Neuronal stem cell (in vitro differentiated cells): ENCODE measurements around the gene MYO1H.

Source experiments
- DNase-seq: peaks from one replicate; pipeline ENCODE4 v3.0.0-alpha.2; 2013; ENCODE audit warnings: low spot score
- H2AFZ ChIP-seq: one replicate; pipeline ENCODE4 v1.6.1; 2013; ENCODE audit warnings: mild to moderate bottlenecking, low read length, inconsistent platforms
- H2AK5ac ChIP-seq: 2 replicates; pipeline ENCODE4 v1.6.1; 2013; ENCODE audit warnings: low read depth, mild to moderate bottlenecking, inconsistent platforms, low read length, moderate library complexity, mixed read lengths
- H2BK120ac ChIP-seq: 2 replicates; pipeline ENCODE4 v1.6.1; 2013; ENCODE audit warnings: low read depth, mild to moderate bottlenecking, inconsistent platforms, low read length, moderate library complexity, mixed read lengths
- H2BK12ac ChIP-seq: one replicate; pipeline ENCODE4 v1.6.1; 2013; ENCODE audit warnings: low read length, inconsistent platforms
- H2BK15ac ChIP-seq: 2 replicates; pipeline ENCODE4 v1.6.1; 2013; ENCODE audit warnings: mild to moderate bottlenecking, low read length, inconsistent platforms, mixed read lengths
- H2BK5ac ChIP-seq: one replicate; pipeline ENCODE4 v1.6.1; 2013; ENCODE audit warnings: inconsistent platforms, mild to moderate bottlenecking, low read length, moderate library complexity
- H3K14ac ChIP-seq: one replicate; pipeline ENCODE4 v1.6.1; 2013; ENCODE audit warnings: low read length, inconsistent platforms
- H3K18ac ChIP-seq: 2 replicates; pipeline ENCODE4 v1.6.1; 2013; ENCODE audit warnings: low read length, inconsistent platforms
- H3K23ac ChIP-seq: 2 replicates; pipeline ENCODE4 v1.6.1; 2013; ENCODE audit warnings: low read depth, mild to moderate bottlenecking, mixed read lengths, low read length, inconsistent platforms; ENCODE audit not compliant: poor library complexity
- H3K27ac ChIP-seq: replicated peaks from 3 replicates; pipeline ENCODE4 v1.5.1; 2013; ENCODE audit warnings: low read length, inconsistent platforms
- H3K27me3 ChIP-seq, 3 experiments: 2 replicates each; pipeline ENCODE4 v1.6.1; 2013; ENCODE audit warnings: low read length in 3 of 3, mild to moderate bottlenecking in 2 of 3, inconsistent platforms in 1 of 3, low read depth in 1 of 3, mixed read lengths in 1 of 3, moderate library complexity in 1 of 3; ENCODE audit not compliant: control insufficient read depth in 3 of 3, insufficient read depth in 3 of 3
- H3K36me3 ChIP-seq, 2 donors: replicated peaks in 1 of 2; 2 replicates each; pipeline ENCODE4 v1.6.1; 2013; ENCODE audit warnings: low read length in 2 of 2; ENCODE audit not compliant: control insufficient read depth in 2 of 2, insufficient read depth in 2 of 2
- H3K4ac ChIP-seq: 2 replicates; pipeline ENCODE4 v1.6.1; 2013; ENCODE audit warnings: inconsistent platforms, mild to moderate bottlenecking, low read length, moderate library complexity
- H3K4me1 ChIP-seq, 2 donors: 1 replicate in 1 of 2; 2 replicates in 1 of 2; pipeline ENCODE4 v1.6.1; 2013; ENCODE audit warnings: low read length in 2 of 2, low read depth in 1 of 2; ENCODE audit not compliant: control insufficient read depth in 2 of 2, insufficient read depth in 1 of 2
- H3K4me2 ChIP-seq: one replicate; pipeline ENCODE4 v1.6.1; 2013; ENCODE audit warnings: mild to moderate bottlenecking, low read length, inconsistent platforms; ENCODE audit not compliant: insufficient read depth, poor library complexity, severe bottlenecking
- H3K4me3 ChIP-seq, 2 donors: 2 replicates each; pipeline ENCODE4 v1.5.1; 2013; ENCODE audit warnings: low read length in 2 of 2, mild to moderate bottlenecking in 2 of 2, inconsistent platforms in 1 of 2, moderate library complexity in 1 of 2
- H3K79me1 ChIP-seq: one replicate; pipeline ENCODE4 v1.6.1; 2013; ENCODE audit warnings: low read depth, mild to moderate bottlenecking, inconsistent platforms, low read length, moderate library complexity
- H3K9ac ChIP-seq: one replicate; pipeline ENCODE4 v1.6.1; 2013; ENCODE audit warnings: mild to moderate bottlenecking, low read depth, low read length, inconsistent platforms; ENCODE audit not compliant: poor library complexity
- H3K9me3 ChIP-seq, 2 donors: replicated peaks in 1 of 2; 2 replicates each; pipeline versions ENCODE3 to v1.6.1; 2013; ENCODE audit warnings: low read length in 2 of 2, mild to moderate bottlenecking in 2 of 2, inconsistent platforms in 1 of 2, low read depth in 1 of 2, mixed read lengths in 1 of 2, moderate library complexity in 1 of 2; ENCODE audit not compliant: control insufficient read depth in 2 of 2, insufficient read depth in 1 of 2
- H4K8ac ChIP-seq: one replicate; pipeline ENCODE4 v1.6.1; 2013; ENCODE audit warnings: low read depth, mild to moderate bottlenecking, inconsistent platforms, low read length, moderate library complexity
- H4K91ac ChIP-seq: one replicate; pipeline ENCODE4 v1.6.1; 2013; ENCODE audit warnings: low read length, low read depth, mild to moderate bottlenecking, inconsistent platforms; ENCODE audit not compliant: poor library complexity
- WGBS, 2 donors: extraction: QIAGEN DNeasy Blood & Tissue Kit; methylation state at CpG; one replicate each; pipeline ENCODE4 v1.1.7; 2013; ENCODE audit warnings: missing lambda C conversion rate in 2 of 2, mixed read lengths in 1 of 2; ENCODE audit not compliant: insufficient read length in 2 of 2, insufficient replicate concordance in 1 of 2; ENCODE audit errors: extremely low coverage in 2 of 2; 5-methylcytosine and 5-hydroxymethylcytosine counted together

MYO1H gene

DNA sequence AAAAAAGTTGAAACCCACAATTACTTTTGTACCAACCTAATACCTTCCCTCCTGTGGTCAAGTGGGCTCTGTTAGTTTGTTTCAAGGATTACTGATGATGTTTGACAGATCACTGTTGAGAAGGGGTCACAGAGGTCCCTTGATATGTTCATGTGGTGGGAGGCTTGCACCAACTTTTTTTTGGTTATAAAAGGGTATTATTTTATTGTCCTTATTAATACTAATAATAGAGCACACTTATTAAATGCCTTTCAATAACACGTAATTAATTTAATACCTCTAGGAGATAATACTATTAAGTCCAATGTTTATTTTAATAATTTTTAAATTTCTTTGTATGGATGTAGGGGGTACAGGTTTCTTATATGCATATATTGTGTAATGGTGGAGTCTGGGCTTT lies 134.2 kb downstream of the MYO1H start:
- H3K4me3 ChIP-seq = no peak overlapping the region
- no peak overlapping the region for H2BK15ac ChIP-seq
- no peak overlapping the region for H3K18ac ChIP-seq
- H2BK5ac ChIP-seq = no peak overlapping the region
- no peak for DNase-seq
- H3K4me2 ChIP-seq = no peak overlapping the region
- H3K36me3 ChIP-seq = peaks cover 16 to 44% of the 10 kb centered on the region in 2 donors
- no CpG with 5 or more reads among the region's 1 CpG for WGBS, 2 donors
- no peak overlapping the region for H2AK5ac ChIP-seq
- no peaks in the 10 kb centered on the region for H3K79me1 ChIP-seq
- no peak overlapping the region for H3K9ac ChIP-seq
- no peak overlapping the region for H4K8ac ChIP-seq
- no peak overlapping the region for H3K27ac ChIP-seq
- H4K91ac ChIP-seq = no peak overlapping the region
- no peaks in the 10 kb centered on the region for H3K27me3 ChIP-seq
- no peak overlapping the region for H3K4ac ChIP-seq
- H3K9me3 ChIP-seq = no peaks in the 10 kb centered on the region
- no peak overlapping the region for H3K23ac ChIP-seq
- H2AFZ ChIP-seq = no peak overlapping the region
- no peak overlapping the region for H3K14ac ChIP-seq
- H3K4me1 ChIP-seq = no peaks in the 10 kb centered on the region
- H2BK12ac ChIP-seq = no peak overlapping the region
- no peak overlapping the region for H2BK120ac ChIP-seq

DNA sequence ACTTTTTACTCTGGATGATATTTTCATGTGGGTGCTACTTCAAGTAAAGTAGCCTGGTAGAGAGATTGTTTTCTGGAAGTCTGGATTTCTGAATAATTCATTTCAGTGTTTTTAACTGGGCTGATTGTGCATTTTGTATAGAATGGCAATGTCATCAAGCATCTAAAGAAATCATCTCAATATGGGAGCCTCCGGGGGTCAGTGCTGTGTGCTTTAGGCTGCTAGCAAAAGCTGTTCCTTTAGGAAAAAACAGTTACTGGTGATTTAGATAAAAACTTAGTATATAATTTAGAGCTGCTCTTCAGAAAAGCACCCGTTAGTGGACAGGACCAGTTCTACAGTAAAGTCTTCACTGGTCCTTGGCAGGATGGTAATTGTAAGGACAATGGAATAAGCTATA lies 134.8 kb downstream of the MYO1H start:
- no CpG with 5 or more reads among the region's 2 CpGs for WGBS, 2 donors
- Histone ChIP-seq H3K18ac (no peak overlapping the region), H3K9me3 (no peaks in the 10 kb centered on the region), H2AFZ (no peak overlapping the region), H3K9ac (no peak overlapping the region), H4K91ac (no peak overlapping the region), H3K36me3 (peaks cover 21 to 50% of the 10 kb centered on the region in 2 donors), H3K14ac (no peak overlapping the region), H3K27me3 (no peaks in the 10 kb centered on the region), H2BK120ac (no peak overlapping the region), H3K79me1 (no peaks in the 10 kb centered on the region), H4K8ac (no peak overlapping the region), H3K27ac (no peak overlapping the region), H3K4me3 (no peak overlapping the region), H3K4me2 (no peak overlapping the region), H2BK5ac (no peak overlapping the region), H3K4ac (no peak overlapping the region), H3K4me1 (no peaks in the 10 kb centered on the region), H2BK12ac (no peak overlapping the region), H2BK15ac (no peak overlapping the region), H3K23ac (no peak overlapping the region), H2AK5ac (no peak overlapping the region)
- DNase-seq = no peak

DNA sequence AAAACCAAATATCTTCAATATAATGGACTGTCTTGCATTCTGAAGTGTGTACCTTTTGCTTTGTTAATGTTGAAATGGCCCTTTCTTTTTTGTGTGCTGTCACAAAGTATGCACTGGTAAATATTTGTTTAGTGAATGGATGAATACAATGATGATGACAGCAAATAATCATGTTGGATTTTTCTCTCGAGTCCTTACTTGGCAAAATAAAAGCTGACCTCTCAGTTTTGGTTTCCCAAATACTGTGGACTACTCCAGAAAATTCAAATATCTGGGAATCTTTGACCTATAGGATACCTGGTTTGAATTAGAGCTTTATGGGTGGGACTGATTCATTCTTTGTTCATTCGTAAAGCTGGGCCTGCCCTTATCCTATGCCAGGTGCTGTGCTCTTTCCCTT lies 135.2 kb downstream of the MYO1H start:
- Histone ChIP-seq H3K9me3 (no peaks in the 10 kb centered on the region), H2BK15ac (no peak overlapping the region), H3K9ac (no peak overlapping the region), H3K27me3 (no peaks in the 10 kb centered on the region), H3K27ac (no peak overlapping the region), H3K36me3 (peaks cover 25 to 55% of the 10 kb centered on the region in 2 donors), H2BK12ac (no peak overlapping the region), H3K4me2 (no peak overlapping the region), H3K23ac (no peak overlapping the region), H3K79me1 (no peaks in the 10 kb centered on the region), H3K4me3 (no peak overlapping the region), H3K4ac (no peak overlapping the region), H3K4me1 (no peaks in the 10 kb centered on the region), H3K18ac (no peak overlapping the region), H2AFZ (no peak overlapping the region), H2BK120ac (no peak overlapping the region), H4K91ac (no peak overlapping the region), H4K8ac (no peak overlapping the region), H2AK5ac (no peak overlapping the region), H3K14ac (no peak overlapping the region), H2BK5ac (no peak overlapping the region)
- no CpG with 5 or more reads among the region's 2 CpGs for whole genome bisulfite sequencing, 2 donors
- DNase-seq = no peak

DNA sequence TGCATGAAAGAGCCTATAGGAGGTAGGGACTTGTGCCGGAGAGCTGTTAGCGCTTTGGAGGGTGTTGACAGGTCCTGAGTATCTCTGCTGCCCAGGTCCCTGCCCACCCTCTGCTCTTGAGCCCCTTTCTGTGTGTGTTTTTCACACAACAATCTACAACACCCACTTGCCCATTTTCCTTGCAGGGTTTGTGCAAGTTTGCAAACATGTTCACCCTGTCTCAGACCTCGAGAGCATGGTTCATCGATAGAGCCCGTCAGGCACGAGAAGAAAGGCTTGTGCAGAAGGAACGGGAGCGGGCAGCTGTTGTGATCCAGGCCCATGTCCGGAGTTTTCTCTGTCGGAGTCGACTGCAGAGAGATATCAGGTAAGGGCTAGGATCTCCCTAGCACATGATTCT lies 135.6 kb downstream of the MYO1H start:
- Histone ChIP-seq H2BK12ac (no peak overlapping the region), H3K4me1 (no peaks in the 10 kb centered on the region), H2AFZ (no peak overlapping the region), H3K9me3 (no peaks in the 10 kb centered on the region), H3K27ac (no peak overlapping the region), H2BK15ac (no peak overlapping the region), H4K91ac (no peak overlapping the region), H3K18ac (no peak overlapping the region), H3K27me3 (no peaks in the 10 kb centered on the region), H3K23ac (no peak overlapping the region), H2AK5ac (no peak overlapping the region), H3K79me1 (no peaks in the 10 kb centered on the region), H3K4me2 (no peak overlapping the region), H3K14ac (no peak overlapping the region), H4K8ac (no peak overlapping the region), H3K36me3 (peaks cover 29 to 59% of the 10 kb centered on the region in 2 donors), H3K4ac (no peak overlapping the region), H2BK120ac (no peak overlapping the region), H3K9ac (no peak overlapping the region), H2BK5ac (no peak overlapping the region), H3K4me3 (no peak overlapping the region)
- DNase-seq = no peak
- WGBS, 2 donors = no CpG with 5 or more reads among the region's 11 CpGs
